Measurements from ENCODE around the gene C6orf136. TPM values are rescaled to one million over a fixed set of nuclear protein-coding genes. Genes with fewer than 3 reads are reported as not detected.

Gene C6orf136
- total and polyA plus RNA-seq, 9 of the 15 experiments (the other 6 are each of a cell fraction or from before 2014, with no cell fraction given): 14.1 to 63.1 (median 18.4) TPM

DNA sequence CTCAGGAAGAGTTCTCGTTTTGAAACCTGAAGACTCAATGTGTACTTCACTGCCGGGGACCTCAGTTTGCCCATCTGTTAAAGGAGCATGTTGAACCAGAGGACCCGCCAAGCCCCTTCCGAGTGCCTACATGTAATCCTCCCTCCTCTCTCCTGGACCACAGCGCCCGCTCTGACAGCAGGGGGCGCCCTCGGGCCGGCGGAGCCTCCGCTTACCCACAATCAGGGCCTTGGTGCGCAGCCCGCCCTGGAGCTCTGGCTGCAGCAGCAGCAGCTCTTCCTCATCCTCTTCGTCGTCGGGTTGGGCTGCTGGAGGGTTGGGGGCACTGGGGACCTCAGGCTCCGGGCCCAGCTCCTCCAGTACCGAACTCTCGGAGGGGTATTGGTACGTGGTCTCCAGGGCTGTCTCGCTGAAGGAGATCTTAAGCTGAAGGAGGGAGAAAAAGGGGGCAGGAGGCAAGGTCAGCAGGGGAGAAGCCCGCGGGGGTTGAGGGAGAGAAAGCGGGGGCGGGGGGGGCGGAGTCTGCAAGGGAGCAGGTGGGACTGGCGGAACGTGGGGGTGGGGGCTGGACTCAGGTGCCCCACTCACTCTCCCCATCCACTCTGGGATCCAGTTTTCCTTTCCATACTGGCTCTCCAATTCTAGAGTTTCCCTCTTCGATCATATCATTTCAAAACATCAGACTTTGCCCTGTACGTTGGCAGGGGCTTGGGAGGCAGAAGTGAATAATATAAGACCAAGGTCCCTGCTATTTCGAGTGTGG, 32.2 kb downstream of the C6orf136 start (continued):
- TF ChIP-seq, protein P1, sequence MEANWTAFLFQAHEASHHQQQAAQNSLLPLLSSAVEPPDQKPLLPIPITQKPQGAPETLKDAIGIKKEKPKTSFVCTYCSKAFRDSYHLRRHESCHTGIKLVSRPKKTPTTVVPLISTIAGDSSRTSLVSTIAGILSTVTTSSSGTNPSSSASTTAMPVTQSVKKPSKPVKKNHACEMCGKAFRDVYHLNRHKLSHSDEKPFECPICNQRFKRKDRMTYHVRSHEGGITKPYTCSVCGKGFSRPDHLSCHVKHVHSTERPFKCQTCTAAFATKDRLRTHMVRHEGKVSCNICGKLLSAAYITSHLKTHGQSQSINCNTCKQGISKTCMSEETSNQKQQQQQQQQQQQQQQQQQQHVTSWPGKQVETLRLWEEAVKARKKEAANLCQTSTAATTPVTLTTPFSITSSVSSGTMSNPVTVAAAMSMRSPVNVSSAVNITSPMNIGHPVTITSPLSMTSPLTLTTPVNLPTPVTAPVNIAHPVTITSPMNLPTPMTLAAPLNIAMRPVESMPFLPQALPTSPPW (CRISPR knock-in tag; IDR thresholded peaks at IDR 0.05): peak; percentile 63
- no peak for TF ChIP-seq NR4A1 (CRISPR knock-in tag; IDR thresholded peaks at IDR 0.05)
- 0 out of 2 replicates have a peak, but pooled peaks have one; percentile 30 for TF ChIP-seq NR4A1 (tag; IDR thresholded peaks at IDR 0.05)
- TF ChIP-seq GATA2 (CRISPR knock-in tag; IDR thresholded peaks at IDR 0.05): peak; percentile 14; the same call in 1 of the 2 replicates
- TF ChIP-seq SIRT6 (IDR thresholded peaks at IDR 0.05; ENCODE audit: low read depth, low read length): no peak
- TF ChIP-seq, protein P2, sequence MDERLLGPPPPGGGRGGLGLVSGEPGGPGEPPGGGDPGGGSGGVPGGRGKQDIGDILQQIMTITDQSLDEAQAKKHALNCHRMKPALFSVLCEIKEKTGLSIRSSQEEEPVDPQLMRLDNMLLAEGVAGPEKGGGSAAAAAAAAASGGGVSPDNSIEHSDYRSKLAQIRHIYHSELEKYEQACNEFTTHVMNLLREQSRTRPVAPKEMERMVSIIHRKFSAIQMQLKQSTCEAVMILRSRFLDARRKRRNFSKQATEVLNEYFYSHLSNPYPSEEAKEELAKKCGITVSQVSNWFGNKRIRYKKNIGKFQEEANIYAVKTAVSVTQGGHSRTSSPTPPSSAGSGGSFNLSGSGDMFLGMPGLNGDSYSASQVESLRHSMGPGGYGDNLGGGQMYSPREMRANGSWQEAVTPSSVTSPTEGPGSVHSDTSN (CRISPR knock-in tag; IDR thresholded peaks at IDR 0.05; ENCODE audit: low read depth): no peak
- TF ChIP-seq, protein P2 (tag; conservative IDR thresholded peaks at IDR 0.05; ENCODE audit: low read depth): no peak
- no peak for TF ChIP-seq MBD2 (IDR thresholded peaks at IDR 0.05; ENCODE audit: borderline replicate concordance, low read depth)
- TF ChIP-seq KAT2B (IDR thresholded peaks at IDR 0.05; ENCODE audit: low read depth, low read length): no peak
- TF ChIP-seq, protein P3, sequence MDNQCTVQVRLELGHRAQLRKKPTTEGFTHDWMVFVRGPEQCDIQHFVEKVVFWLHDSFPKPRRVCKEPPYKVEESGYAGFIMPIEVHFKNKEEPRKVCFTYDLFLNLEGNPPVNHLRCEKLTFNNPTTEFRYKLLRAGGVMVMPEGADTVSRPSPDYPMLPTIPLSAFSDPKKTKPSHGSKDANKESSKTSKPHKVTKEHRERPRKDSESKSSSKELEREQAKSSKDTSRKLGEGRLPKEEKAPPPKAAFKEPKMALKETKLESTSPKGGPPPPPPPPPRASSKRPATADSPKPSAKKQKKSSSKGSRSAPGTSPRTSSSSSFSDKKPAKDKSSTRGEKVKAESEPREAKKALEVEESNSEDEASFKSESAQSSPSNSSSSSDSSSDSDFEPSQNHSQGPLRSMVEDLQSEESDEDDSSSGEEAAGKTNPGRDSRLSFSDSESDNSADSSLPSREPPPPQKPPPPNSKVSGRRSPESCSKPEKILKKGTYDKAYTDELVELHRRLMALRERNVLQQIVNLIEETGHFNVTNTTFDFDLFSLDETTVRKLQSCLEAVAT (IDR thresholded peaks at IDR 0.05): peak in 1 of 2 experiments; percentile 43; a peak in 2 of 4 replicates
- no peak for TF ChIP-seq YBX1 (IDR thresholded peaks at IDR 0.05)
- TF ChIP-seq, protein P4, sequence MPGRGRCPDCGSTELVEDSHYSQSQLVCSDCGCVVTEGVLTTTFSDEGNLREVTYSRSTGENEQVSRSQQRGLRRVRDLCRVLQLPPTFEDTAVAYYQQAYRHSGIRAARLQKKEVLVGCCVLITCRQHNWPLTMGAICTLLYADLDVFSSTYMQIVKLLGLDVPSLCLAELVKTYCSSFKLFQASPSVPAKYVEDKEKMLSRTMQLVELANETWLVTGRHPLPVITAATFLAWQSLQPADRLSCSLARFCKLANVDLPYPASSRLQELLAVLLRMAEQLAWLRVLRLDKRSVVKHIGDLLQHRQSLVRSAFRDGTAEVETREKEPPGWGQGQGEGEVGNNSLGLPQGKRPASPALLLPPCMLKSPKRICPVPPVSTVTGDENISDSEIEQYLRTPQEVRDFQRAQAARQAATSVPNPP (IDR thresholded peaks at IDR 0.05; ENCODE audit: borderline replicate concordance, insufficient read depth, insufficient read length): no peak
- no peak for TF ChIP-seq TGIF2 (CRISPR knock-in tag; IDR thresholded peaks at IDR 0.05)
- no peak for TF ChIP-seq MXI1 (IDR thresholded peaks at IDR 0.05; ENCODE audit: low read depth, low read length)
- TF ChIP-seq, protein P5, sequence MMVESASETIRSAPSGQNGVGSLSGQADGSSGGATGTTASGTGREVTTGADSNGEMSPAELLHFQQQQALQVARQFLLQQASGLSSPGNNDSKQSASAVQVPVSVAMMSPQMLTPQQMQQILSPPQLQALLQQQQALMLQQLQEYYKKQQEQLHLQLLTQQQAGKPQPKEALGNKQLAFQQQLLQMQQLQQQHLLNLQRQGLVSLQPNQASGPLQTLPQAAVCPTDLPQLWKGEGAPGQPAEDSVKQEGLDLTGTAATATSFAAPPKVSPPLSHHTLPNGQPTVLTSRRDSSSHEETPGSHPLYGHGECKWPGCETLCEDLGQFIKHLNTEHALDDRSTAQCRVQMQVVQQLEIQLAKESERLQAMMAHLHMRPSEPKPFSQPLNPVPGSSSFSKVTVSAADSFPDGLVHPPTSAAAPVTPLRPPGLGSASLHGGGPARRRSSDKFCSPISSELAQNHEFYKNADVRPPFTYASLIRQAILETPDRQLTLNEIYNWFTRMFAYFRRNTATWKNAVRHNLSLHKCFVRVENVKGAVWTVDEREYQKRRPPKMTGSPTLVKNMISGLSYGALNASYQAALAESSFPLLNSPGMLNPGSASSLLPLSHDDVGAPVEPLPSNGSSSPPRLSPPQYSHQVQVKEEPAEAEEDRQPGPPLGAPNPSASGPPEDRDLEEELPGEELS (CRISPR knock-in tag; IDR thresholded peaks at IDR 0.05; ENCODE audit: borderline replicate concordance): no peak

All from K562 (cell line).